ENCODE data around the gene AQP12A.
"Not testable (repeated sequence)": the region's sequence is repeated elsewhere in the genome, so short reads cannot be mapped to it uniquely, and the experiment has no call there.

The AQP12A gene

GRCh38 chr2:240662681-240663080, 29.0 kb upstream of the AQP12A start:
- DNase-seq: no peak

DNA sequence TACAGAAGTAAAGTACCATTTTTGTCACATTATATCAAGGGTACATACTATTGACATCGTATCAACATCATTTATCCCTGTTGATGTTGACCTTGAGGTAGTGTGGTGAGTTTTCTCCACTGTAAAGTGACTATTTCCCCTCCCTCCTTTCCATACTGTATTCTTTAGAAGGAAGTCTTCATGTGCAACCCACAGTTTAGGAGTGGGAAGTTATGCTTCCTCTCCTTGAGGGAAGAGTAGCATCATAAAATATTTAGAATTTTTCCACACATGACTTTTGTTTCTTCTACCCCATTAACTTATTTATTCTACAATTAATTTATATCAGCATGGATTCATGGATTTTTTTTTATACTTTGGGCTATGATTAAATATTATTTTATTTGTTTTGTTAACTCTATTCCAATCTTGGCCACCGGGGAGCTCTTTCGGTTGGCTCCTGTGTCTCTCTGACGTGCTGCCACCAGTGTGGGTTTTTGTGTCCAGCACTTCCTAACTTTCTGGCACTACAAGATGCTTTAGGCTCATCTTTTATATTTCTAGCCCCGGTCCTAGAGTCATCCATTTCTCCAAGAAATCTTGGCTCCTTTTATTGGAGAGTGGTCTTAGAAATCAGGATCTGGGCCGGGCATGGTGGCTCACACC, 28.0 kb upstream of the AQP12A start:
- DNase-seq: no peak

- DNase-seq: no peak
These were observed 27.0 kb upstream of the AQP12A start for GRCh38 chr2:240664622-240665021.

DNA sequence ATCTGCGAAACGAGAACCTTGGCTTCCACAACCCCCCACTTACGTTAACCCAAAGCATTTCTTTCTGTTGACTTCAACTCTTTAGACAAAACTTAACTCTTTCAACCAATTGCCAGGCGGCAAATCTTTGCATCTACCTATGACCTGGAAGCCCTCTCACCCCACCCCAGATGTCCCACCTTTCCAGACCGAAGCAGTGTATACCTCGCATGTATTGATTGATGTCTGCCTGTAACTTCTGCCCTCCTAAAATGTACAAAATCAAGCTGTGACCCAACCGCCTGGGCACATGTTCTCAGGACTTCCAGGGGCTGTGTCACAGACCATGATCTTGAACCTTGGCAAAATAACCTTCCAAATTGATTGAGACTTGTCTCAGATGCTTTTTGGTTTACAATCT, 21.3 kb upstream of the AQP12A start:
- DNase-seq: no peak

DNA sequence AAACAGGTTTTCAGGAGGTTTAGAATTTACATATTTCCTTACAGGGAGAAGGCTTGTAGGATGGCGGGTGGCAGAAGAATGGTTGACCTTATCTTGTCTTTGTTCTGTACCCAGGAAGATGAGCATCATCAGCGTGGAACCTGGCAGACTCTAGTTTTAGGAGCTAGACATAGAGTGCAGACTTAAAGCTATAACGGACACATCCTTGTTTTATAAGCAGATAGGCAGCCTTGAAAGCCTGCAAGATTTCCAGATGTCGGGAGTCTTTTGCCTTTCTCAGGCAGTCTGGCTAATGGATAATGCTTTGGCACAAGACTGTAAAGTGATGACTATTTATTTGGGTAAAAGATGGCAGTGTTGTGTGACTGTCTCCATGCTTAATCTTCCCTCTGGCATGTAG, 20.7 kb upstream of the AQP12A start:
- no peak for DNase-seq

DNA sequence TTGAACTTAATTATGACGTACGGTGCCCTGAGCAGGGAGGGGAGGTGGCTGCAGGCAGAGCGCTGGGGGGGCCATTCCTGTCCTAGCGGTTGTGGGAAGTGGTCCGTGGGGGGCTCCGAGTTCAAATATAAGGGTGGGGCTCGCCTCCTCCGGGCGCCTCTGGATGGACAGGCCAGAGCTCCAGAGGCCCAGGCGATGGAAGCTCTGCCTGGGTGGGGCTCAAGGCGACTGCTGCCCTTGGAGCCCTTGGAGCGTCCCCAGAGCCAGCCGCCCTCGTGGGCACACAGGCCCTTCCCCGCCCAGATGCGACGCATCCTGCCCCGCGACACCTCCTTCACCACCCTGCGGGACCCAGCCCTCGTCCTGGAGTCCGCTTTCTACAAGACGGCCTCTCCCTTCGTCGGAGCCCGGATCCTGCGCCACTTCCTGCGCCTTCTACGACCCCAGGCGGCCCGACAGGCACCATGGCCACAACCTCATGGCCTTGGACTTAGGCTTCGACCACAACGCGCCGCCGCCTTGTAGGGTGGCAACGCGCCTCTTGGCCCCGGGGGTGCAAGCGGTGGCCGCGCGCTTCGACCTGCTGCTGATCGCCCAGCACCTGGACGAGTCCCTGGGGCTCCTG, 19.5 kb upstream of the AQP12A start:
- no peak for DNase-seq

DNA sequence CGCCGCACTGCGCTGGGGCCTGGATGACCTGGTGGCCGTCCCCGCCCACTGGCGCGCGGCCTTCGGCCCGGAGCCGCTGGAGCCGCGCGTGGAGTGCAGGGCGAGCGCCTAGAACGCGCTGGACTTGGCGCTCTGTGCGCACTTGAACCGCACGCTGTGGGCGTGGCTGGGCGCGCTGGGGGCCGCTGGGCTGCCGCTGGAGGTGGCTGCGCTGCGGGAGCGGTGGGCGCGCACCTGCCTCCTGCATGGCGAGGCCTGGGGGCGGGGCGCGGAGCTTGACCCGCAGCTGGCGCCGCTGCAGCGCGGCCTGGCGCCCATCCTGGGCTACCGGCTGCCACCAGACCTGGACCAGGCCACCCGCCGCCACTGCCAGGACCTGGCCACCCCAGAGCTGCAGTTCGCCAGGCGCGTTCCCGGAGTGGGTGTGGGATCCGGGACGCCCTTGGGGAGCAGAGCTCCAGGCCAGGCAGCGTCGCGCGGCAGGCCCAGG, 18.9 kb upstream of the AQP12A start:
- no peak for DNase-seq

DNA sequence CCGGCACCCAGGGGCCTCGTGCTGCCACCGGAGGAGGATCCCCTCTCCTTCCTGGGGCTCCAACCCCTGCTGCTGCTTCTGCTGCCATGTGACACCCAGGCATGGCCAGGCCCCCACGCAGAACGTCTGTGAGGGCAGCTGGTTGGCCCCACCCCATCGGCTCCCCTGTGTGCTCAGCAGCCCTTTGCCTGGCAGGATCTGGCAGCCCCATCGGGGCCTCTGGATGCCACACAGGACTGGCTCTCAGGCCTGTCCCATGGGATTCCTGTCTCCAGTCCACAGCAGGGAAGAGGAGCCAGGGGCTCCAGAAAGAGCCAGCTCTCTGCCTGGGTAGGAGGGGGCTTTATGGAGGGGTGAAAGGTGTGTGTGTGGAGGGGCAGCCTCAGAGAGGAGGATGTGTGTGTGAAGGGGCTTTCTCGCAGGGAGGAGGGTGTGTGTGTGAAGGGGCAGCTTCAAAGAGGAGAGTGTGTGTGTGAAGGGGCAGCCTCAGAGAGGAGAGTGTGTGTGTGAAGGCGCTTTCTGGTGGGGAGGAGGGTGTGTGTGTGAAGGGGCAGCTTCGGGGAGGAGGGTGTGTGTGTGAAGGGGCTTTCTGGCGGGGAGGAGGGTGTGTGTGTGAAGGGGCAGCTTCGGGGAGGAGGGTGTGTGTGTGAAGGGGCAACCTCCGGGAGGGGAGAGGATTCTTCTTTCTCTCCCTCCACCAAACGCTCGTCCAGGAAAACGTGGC, 17.0 kb upstream of the AQP12A start:
- DNase-seq: not testable (repeated sequence)

DNA sequence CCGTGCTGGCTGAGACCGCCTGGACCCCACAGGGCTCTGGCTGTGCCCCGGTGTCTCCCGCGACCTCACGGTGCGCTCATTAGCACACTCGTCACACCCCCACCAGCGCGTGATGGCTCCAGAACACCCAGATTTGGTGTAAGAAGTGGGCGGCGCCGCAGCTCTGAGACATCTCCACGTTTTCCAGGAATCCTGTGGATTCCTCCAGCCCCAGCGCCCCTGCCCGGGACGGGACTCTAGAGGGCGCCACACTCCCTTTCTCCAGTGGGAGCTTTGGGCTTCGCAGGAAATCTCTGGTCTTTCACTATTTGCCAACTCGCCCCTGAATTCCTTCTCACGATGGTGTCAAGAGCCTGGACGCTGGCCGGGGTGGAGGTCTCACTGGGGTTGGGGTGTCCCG, 16.3 kb upstream of the AQP12A start:
- DNase-seq: not testable (repeated sequence)

GRCh38 chr2:240678043-240678442, 13.6 kb upstream of the AQP12A start:
- not testable (repeated sequence) for DNase-seq

DNA sequence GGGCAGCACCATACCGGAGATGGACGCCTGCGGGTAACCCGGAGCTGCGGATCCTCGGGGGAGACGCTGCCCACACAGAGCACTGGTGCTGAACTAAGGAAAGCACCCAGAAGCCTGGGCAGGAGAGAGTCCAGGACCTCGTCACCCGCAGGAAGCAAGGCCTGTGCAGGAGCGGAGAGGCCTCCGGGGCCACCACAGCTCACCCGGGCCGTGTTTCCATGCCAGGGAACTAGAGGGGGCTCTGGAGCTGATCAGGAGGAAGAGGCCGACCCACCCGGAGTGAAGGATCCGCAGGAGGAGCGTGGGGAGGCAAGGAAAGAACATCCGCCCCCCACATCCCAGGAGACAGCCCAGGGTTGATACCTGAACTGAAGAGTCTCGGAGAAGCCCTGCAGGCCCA, 12.8 kb upstream of the AQP12A start:
- DNase-seq: not testable (repeated sequence)

DNA sequence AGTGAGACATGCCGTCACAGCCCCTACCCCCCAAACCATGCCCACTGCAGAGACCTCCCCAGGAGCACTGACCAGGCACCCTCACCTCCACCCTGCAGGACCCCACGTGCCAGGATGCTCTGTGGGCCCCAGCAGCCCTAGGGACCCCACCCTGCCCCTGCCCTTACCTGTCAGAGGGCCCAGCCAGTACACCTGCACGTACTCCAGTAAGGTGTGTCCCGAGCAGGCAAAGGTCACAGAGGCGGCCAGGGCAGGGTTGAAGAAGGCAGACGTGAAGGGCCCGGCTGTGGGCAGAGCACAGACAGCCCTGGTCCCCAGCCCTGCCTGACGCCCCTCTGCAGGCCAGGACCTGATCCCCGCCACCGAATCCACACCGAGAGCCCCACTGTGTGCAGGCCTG, 11.5 kb upstream of the AQP12A start:
- DNase-seq: not testable (repeated sequence)

GRCh38 chr2:240682431-240683224, 9.0 kb upstream of the AQP12A start, which contains the start of gene AQP12B:
Gene AQP12B (minus strand): TSS chr2:240682885. CDS start chr2:240682837, 48 bp downstream.
- DNase-seq: not testable (repeated sequence)

DNA sequence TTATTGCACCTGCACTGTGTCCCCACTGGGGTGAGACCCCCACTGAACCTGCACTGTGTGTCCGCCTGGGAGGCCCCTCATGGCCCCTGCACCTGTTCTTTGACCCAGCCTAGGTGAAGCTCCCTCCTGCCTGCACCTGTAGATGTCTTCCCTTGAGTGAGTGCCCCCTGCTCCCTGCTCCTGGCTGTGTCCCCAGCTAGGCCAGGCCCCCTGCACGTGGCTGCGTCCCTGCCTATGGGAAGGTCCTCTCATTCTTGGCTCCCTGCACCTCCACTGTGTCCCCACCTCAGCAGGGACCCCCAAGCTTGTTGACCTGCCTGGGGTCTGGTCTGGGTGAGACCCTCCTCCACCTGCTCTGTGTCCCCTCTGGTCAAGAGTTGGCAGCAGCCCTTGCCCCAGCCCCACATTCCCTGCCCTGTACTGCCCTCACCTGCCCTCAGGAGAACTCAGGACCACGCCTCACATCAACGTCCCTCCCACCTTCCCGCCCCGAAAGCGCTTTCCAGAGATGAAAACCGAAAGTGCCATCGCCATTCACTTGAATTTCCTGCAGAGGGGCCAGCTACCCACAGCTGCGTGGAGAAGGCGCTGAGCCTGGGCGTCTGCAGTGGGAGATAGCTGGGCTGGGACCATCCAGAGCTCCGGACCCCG, 8.2 kb upstream of the AQP12A start:
- DNase-seq: not testable (repeated sequence)

- DNase-seq: not testable (repeated sequence)
These were observed 7.5 kb upstream of the AQP12A start for GRCh38 chr2:240683980-240684728.

- peak; percentile 70 for DNase-seq
These were observed 5.8 kb upstream of the AQP12A start for GRCh38 chr2:240685771-240686371.

DNA sequence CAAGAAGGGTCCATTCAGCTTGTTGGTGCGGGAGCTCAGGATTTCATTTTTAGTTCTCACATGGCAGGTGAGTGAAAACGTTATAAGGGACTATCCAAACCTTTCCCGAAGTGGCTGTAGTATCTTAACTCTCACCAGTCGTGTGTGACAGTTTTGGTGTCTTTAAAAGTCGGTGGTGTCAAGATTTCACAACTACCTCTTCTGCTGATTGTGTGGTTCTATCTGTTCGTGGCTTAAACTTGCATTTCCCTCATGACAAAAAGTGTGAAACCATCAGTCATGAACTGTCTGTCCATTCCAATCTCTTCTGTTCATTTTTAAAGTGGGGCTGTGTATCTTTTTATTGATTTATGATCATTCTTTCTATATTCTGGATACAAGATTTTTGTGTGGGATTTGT, 5.2 kb upstream of the AQP12A start:
- no peak for DNase-seq

DNA sequence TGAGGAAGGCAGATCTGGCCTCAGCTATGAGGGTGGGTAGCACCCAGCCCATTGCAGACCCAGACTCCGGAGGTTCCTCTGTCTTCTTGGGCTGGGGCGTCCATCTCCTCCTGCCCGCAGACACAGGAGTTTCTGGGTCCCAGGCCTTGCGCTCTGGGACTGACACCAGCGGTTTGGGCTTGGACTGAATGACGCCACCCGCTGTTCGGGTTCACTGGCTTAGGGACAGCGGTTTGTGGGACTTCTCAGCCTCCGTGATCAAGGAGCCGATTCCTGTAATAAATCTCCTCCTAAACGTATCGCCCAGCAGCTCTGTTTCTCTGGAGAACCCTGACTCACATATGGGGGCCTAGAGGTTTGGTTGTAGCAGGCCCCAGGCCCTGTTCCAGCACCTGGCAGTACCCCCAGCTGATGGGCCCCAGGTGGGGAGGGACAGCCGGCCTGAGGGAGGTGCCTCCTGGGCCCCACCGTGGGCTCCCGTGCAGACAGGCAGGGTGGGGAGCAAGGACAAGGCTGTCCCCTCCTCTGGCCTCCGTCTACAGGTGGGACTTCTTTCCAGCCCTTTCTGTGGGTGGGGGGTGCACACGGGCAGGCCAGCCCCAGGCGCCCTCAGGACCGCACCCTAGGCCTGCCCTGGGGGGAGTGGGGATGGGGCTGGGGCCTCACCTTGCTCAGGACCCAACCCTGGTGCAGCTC, 4.5 kb upstream of the AQP12A start:
- DNase-seq: no peak

- no peak for DNase-seq
These were observed 3.7 kb upstream of the AQP12A start for GRCh38 chr2:240687741-240688552.

GRCh38 chr2:240688553-240688919, 3.1 kb upstream of the AQP12A start:
- DNase-seq: no peak

All from NCI-H510A (cell line).